B cell (primary cell): Measurements from ENCODE around the gene CAMK2B.

Experiments used
- CTCF ChIP-seq: fragments of 200-600 bp; IDR thresholded peaks from one replicate; pipeline ENCODE4 v1.8.0; 2022; ENCODE audit warnings: antibody characterized with exemption, mild to moderate bottlenecking
- EZH2 ChIP-seq: IDR thresholded peaks from 2 replicates; pipeline ENCODE4 v1.6.1; 2012; ENCODE audit warnings: borderline replicate concordance, low read depth, mild to moderate bottlenecking, moderate library complexity, low read length; ENCODE audit not compliant: insufficient read depth, poor library complexity, severe bottlenecking

GRCh38 chr7:44313621-44314031, 11.8 kb downstream of the CAMK2B start:
- TF ChIP-seq CTCF, result no peak
- TF ChIP-seq EZH2, result no peak
